OCI-LY1 (cell line): ENCODE measurements around the gene ARIH1.

Experiments used
- EZH2 ChIP-seq: fragments of 200-600 bp; sonication (generic), shearing (Covaris generic); IDR thresholded peaks from 2 replicates; pipeline ENCODE4 v1.8.0; 2017; ENCODE audit warnings: borderline replicate concordance, mixed run types, mild to moderate bottlenecking, antibody characterized with exemption, low read length, moderate library complexity, mixed read lengths
- TF ChIP-seq, protein P1 (sequence below): fragments of 200-600 bp; sonication (generic), shearing (Covaris generic); IDR thresholded peaks from 2 replicates; pipeline ENCODE4 v1.5.1; 2017; ENCODE audit warnings: mild to moderate bottlenecking, antibody characterized with exemption, low read length, moderate library complexity, mixed read lengths

DNA sequence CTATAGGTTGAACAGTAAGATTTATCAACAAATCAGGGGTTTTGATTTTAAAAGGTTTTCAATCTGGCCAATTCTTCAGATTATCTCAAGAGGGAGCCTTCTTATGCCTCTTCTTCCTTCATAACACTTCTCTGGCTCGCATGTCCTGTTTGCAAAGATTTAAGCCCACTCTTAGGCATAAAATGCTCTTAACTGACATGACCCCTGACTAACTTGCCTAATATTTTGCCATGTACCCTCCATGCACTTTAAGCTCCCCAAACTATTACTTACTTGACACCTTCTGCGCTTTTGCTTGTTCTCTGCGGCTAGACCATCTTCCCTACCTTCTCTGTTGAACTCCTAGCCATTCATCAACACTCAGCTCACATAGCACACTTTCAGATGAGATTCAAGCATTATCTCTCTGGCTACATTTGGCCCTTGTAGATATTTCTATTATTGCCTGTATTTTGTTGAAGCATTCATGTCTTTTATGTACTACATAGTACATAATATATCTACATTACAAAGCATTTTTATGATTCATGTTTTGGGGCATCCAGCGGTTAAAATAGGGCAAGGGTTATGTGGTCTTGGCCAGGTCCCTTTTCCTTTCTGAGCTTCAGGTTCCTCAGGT, 1.0 kb upstream of the ARIH1 start:
- TF ChIP-seq, protein P1, sequence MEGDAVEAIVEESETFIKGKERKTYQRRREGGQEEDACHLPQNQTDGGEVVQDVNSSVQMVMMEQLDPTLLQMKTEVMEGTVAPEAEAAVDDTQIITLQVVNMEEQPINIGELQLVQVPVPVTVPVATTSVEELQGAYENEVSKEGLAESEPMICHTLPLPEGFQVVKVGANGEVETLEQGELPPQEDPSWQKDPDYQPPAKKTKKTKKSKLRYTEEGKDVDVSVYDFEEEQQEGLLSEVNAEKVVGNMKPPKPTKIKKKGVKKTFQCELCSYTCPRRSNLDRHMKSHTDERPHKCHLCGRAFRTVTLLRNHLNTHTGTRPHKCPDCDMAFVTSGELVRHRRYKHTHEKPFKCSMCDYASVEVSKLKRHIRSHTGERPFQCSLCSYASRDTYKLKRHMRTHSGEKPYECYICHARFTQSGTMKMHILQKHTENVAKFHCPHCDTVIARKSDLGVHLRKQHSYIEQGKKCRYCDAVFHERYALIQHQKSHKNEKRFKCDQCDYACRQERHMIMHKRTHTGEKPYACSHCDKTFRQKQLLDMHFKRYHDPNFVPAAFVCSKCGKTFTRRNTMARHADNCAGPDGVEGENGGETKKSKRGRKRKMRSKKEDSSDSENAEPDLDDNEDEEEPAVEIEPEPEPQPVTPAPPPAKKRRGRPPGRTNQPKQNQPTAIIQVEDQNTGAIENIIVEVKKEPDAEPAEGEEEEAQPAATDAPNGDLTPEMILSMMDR, result peak; percentile 27; the same call in 1 of the 2 replicates
- TF ChIP-seq EZH2, result no peak
